Loucy (cell line): ENCODE results near the gene AHNAK.

Experiments used
- H2AFZ ChIP-seq: fragments of 200-600 bp; sonication (generic); 2 replicates; pipeline ENCODE4 v1.6.0; 2016; ENCODE audit warnings: antibody characterized with exemption, mild to moderate bottlenecking, low read length, moderate library complexity
- H3F3A ChIP-seq: fragments of 200-600 bp; 2 replicates; pipeline ENCODE4 v1.6.0; 2016; ENCODE audit warnings: antibody characterized with exemption, low read depth, mild to moderate bottlenecking
- H3K27me3 ChIP-seq: fragments of 200-600 bp; sonication (generic); 2 replicates; pipeline ENCODE4 v1.6.1; 2014; ENCODE audit warnings: low read length, mild to moderate bottlenecking; ENCODE audit not compliant: insufficient read depth, poor library complexity, severe bottlenecking
- H3K36me3 ChIP-seq: fragments of 200-600 bp; sonication (generic); 2 replicates; pipeline ENCODE4 v1.6.1; 2016; ENCODE audit warnings: low read length; ENCODE audit not compliant: insufficient read depth
- H3K4me1 ChIP-seq: fragments of 200-600 bp; sonication (generic); 2 replicates; pipeline ENCODE4 v1.5.1; 2014; ENCODE audit warnings: low read length, mild to moderate bottlenecking; ENCODE audit not compliant: insufficient read depth, poor library complexity, severe bottlenecking
- H3K4me2 ChIP-seq: fragments of 200-600 bp; sonication (generic); 2 replicates; pipeline ENCODE4 v1.6.0; 2014; ENCODE audit warnings: antibody characterized with exemption, low read length, low read depth, mild to moderate bottlenecking; ENCODE audit not compliant: poor library complexity, severe bottlenecking
- H3K4me3 ChIP-seq: fragments of 200-600 bp; sonication (generic); 2 replicates; pipeline ENCODE4 v1.5.1; 2014; ENCODE audit warnings: low read length, mild to moderate bottlenecking, mixed read lengths; ENCODE audit not compliant: poor library complexity, severe bottlenecking
- H3K79me2 ChIP-seq: fragments of 200-600 bp; sonication (generic); 2 replicates; pipeline ENCODE4 v1.6.1; 2014; ENCODE audit warnings: low read length; ENCODE audit not compliant: insufficient read depth
- H3K9ac ChIP-seq: fragments of 200-600 bp; sonication (generic); 2 replicates; pipeline ENCODE4 v1.6.0; 2014; ENCODE audit warnings: mild to moderate bottlenecking, low read depth, low read length, moderate library complexity; ENCODE audit not compliant: poor library complexity, severe bottlenecking
- H3K9me2 ChIP-seq: fragments of 200-600 bp; sonication (generic); replicated peaks from 2 replicates; pipeline ENCODE4 v1.6.1; 2016; ENCODE audit warnings: low read depth, low read length, mixed read lengths
- H3K9me3 ChIP-seq: fragments of 200-600 bp; sonication (generic); 2 replicates; pipeline ENCODE4 v1.6.1; 2014; ENCODE audit warnings: mild to moderate bottlenecking, antibody characterized with exemption, low read length, low read depth; ENCODE audit not compliant: insufficient read depth
- H4K20me1 ChIP-seq: fragments of 200-600 bp; sonication (generic); 2 replicates; pipeline ENCODE4 v1.6.0; 2014; ENCODE audit warnings: antibody characterized with exemption, low read length, mild to moderate bottlenecking; ENCODE audit not compliant: insufficient read depth, poor library complexity, severe bottlenecking
- EZH2phosphoT487 ChIP-seq: fragments of 200-600 bp; IDR thresholded peaks from 2 replicates; pipeline ENCODE4 v1.6.1; 2018; ENCODE audit warnings: antibody characterized with exemption, mild to moderate bottlenecking, moderate library complexity, borderline replicate concordance
- TF ChIP-seq, protein P1 (sequence below): fragments of 200-600 bp; sonication (generic); conservative IDR thresholded peaks from 2 replicates; pipeline ENCODE4 v1.5.1; 2014; ENCODE audit warnings: mild to moderate bottlenecking, antibody characterized with exemption, low read length

Gene AHNAK

DNA sequence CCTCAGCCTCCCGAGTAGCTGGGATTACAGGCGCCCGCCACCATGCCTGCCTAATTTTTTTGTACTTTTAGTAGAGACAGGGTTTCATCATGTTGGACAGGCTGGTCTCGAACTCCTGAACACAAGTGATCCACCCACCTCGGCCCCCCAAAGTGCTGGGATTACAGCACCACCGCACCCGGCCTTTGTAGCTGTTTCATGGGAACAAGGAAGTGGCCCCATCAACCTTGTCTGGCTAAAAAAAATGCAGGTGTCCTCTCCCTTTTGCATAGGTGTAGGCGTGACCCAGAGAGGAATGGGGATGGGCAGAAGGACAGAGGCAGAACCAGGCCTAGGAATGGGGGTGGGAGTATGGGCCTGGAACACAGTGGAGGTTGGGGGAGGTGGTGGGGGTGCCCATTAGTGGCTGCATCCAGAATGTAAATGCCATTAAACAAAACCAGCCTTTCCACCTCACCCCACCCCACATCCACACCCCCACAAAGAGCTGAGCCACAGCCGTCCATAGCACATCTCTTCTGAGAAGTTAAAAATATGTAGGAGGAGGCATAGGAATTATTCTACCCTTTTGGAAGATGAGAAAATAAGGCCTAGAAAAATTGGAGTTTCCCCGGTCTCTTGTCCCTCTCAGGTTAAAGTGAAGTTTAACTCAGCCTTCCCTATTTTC lies 150.6 kb downstream of the AHNAK start:
- Histone ChIP-seq H3F3A (no peaks in the 10 kb centered on the region), H3K4me3 (no peak overlapping the region), H4K20me1 (no peaks in the 10 kb centered on the region), H3K36me3 (no peaks in the 10 kb centered on the region), H3K4me2 (no peak overlapping the region), H3K9me2 (no peaks in the 10 kb centered on the region), H3K9me3 (no peaks in the 10 kb centered on the region), H3K79me2 (no peaks in the 10 kb centered on the region), H3K4me1 (no peaks in the 10 kb centered on the region), H2AFZ (no peak overlapping the region), H3K9ac (no peak overlapping the region), H3K27me3 (no peaks in the 10 kb centered on the region)
- TF ChIP-seq, protein P1, sequence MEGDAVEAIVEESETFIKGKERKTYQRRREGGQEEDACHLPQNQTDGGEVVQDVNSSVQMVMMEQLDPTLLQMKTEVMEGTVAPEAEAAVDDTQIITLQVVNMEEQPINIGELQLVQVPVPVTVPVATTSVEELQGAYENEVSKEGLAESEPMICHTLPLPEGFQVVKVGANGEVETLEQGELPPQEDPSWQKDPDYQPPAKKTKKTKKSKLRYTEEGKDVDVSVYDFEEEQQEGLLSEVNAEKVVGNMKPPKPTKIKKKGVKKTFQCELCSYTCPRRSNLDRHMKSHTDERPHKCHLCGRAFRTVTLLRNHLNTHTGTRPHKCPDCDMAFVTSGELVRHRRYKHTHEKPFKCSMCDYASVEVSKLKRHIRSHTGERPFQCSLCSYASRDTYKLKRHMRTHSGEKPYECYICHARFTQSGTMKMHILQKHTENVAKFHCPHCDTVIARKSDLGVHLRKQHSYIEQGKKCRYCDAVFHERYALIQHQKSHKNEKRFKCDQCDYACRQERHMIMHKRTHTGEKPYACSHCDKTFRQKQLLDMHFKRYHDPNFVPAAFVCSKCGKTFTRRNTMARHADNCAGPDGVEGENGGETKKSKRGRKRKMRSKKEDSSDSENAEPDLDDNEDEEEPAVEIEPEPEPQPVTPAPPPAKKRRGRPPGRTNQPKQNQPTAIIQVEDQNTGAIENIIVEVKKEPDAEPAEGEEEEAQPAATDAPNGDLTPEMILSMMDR: no peak

DNA sequence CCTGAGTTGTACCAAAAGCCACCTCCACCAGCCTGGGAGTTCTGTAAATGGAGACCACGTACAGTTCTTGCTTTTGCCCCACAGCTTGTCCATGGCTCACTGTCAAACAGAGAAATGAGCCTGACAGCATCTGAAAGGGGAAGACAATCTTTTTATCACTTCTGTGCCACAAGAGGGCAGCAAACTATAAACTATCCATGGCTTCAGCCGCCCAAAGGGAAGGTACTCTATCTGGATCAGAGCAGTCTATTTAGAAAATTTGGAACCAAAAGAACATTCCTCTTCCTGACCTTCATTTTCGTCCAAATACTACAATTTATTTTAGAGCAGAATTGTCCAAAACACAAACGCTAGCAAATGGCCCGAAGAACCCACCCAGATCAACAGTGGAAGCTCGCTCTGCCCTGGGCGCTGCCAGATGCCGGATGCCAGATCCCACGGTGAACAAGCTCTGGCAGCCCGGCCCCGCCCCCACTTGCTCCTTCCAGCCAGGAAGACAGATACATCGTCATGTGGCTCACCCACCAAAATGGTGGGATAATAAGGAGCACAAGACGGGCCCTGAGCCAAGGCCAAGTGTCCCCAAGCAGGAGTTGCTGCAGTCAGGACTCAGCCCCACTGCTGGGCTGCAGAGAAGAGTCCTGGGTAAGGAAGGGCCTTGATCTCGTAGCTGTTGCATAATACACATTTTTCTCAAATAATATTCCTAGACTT lies 151.6 kb downstream of the AHNAK start:
- H3K4me2 ChIP-seq: no peak overlapping the region
- H3K9me3 ChIP-seq: no peaks in the 10 kb centered on the region
- no peak overlapping the region for H2AFZ ChIP-seq
- TF ChIP-seq, protein P1: peak; percentile 82
- TF ChIP-seq EZH2phosphoT487: no peak
- no peaks in the 10 kb centered on the region for H3K79me2 ChIP-seq
- no peaks in the 10 kb centered on the region for H3K9me2 ChIP-seq
- no peak overlapping the region for H3K9ac ChIP-seq
- H3K27me3 ChIP-seq: no peaks in the 10 kb centered on the region
- H3K4me3 ChIP-seq: no peak overlapping the region
- H4K20me1 ChIP-seq: no peaks in the 10 kb centered on the region
- H3K36me3 ChIP-seq: no peaks in the 10 kb centered on the region
- H3F3A ChIP-seq: no peaks in the 10 kb centered on the region
- no peaks in the 10 kb centered on the region for H3K4me1 ChIP-seq

DNA sequence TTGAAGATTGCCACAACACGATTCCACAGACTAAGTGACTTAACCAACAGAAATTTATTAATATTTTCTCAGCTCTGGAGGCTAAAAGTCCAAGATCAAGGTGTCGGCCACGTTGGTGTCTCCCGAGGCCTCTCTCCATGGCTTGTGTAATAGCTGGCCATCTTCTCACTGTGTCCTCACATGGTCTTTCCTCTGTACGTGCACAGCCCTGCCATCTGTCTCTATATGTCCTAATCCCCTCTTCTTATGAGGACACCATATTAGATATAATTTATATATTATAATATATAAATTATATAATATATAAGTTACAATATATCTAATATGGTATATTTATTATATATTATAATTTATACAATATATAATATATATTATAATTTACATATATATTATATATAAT lies 152.9 kb downstream of the AHNAK start:
- no peak overlapping the region for H3K4me2 ChIP-seq
- no peak for TF ChIP-seq EZH2phosphoT487
- TF ChIP-seq, protein P1: no peak

More for the DNA sequence above, 152.9 kb downstream of the AHNAK start:
- Histone ChIP-seq H2AFZ (no peak overlapping the region), H3K27me3 (no peaks in the 10 kb centered on the region), H3K79me2 (no peaks in the 10 kb centered on the region), H3F3A (no peaks in the 10 kb centered on the region), H3K9ac (no peak overlapping the region), H3K4me1 (no peaks in the 10 kb centered on the region), H3K36me3 (no peaks in the 10 kb centered on the region), H3K9me2 (no peaks in the 10 kb centered on the region), H4K20me1 (no peaks in the 10 kb centered on the region), H3K4me3 (no peak overlapping the region), H3K9me3 (no peaks in the 10 kb centered on the region)
